ENCODE measurements around the gene F2R.

Gene F2R

DNA sequence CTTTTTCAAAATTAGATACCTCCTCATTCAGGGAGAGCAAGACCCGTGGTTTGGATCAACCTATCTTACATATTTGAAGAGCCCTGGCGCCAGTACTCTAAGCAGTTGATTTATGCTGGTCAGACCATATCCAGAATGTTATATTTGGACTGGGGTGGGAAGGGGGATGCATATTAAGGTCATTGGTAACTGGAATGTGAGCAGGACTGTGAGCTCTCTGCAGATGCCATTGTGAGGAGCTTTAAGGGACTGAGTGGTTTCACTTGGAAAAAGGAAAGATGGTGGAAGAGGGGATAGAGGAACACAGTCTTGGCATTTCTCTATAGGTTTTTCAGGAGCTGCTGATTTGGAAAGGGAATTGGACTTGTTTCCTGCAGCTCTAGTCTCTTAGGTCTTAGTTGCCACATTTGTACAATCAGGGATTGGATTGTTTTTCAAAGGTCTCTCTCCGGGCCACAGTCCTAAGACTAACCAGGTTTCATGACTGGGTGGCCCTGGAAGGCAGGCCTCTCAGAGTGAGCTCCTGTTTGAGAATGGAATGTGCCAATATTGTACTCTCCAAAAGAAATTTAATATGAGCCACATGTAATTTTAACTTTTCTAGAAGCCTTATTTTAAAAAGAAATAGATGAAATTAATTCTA lies 25.8 kb upstream of the F2R start:
- Histone ChIP-seq H3K36me3 (ENCODE audit: control insufficient read depth, insufficient read depth, low read length) (no peaks in the 10 kb centered on the region), H3K9me3 (ENCODE audit: control insufficient read depth, low read length) (no peaks in the 10 kb centered on the region), H3K4me3 (ENCODE audit: insufficient read depth, low read depth, low read length) (no peak overlapping the region), H3K4me1 (ENCODE audit: control insufficient read depth, insufficient read depth, low read length) (no peaks in the 10 kb centered on the region), H3K27me3 (ENCODE audit: control insufficient read depth, insufficient read depth, low read length, poor library complexity, severe bottlenecking) (no peaks in the 10 kb centered on the region), H3K27ac (ENCODE audit: insufficient read depth, low read depth, low read length, poor library complexity, severe bottlenecking) (no peak overlapping the region)
- whole genome bisulfite sequencing, 2 experiments, result 94 to 98% methylated on average over 3 of the region's 3 CpGs

DNA sequence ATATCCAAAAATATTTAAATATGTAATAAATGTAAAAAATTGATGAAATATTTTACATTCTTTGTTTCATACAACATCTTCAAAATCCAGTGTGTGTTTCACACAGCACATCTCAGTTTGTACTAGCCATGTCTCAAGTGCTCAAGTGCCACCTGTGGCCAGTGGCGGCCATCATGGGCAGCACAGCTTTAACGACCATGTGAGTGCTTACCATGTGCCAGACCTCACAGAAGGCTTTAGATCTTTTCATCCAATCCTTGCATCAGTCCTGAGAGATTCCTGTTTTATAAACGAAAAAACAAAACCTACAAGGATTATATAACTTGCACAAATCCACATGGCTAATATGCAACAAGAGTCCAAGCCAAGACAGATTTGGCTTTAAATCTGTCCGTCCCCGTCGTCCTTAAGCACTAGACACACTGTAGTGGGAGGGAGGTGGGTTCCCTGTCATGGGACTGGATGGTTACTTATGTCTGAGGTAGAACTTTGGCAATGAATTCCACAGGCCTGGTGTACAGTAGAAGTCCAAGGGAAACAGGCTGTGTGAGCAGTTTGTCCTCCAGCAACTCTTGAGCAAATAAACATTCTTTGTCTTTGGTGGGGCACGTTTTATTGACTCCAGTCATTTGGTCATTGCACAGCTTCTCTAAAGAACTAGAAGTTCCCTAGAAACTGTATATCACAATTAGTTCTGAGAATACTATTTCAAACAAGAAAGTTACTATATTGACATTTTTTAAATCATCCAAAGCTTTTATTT lies 25.0 kb upstream of the F2R start:
- Histone ChIP-seq H3K4me1 (ENCODE audit: control insufficient read depth, insufficient read depth, low read length) (no peaks in the 10 kb centered on the region), H3K36me3 (ENCODE audit: control insufficient read depth, insufficient read depth, low read length) (no peaks in the 10 kb centered on the region), H3K27me3 (ENCODE audit: control insufficient read depth, insufficient read depth, low read length, poor library complexity, severe bottlenecking) (no peaks in the 10 kb centered on the region), H3K9me3 (ENCODE audit: control insufficient read depth, low read length) (no peaks in the 10 kb centered on the region), H3K4me3 (ENCODE audit: insufficient read depth, low read depth, low read length) (no peak overlapping the region), H3K27ac (ENCODE audit: insufficient read depth, low read depth, low read length, poor library complexity, severe bottlenecking) (no peak overlapping the region)
- 93 to 95% methylated on average over 7 of the region's 7 CpGs for WGBS, 2 experiments

DNA sequence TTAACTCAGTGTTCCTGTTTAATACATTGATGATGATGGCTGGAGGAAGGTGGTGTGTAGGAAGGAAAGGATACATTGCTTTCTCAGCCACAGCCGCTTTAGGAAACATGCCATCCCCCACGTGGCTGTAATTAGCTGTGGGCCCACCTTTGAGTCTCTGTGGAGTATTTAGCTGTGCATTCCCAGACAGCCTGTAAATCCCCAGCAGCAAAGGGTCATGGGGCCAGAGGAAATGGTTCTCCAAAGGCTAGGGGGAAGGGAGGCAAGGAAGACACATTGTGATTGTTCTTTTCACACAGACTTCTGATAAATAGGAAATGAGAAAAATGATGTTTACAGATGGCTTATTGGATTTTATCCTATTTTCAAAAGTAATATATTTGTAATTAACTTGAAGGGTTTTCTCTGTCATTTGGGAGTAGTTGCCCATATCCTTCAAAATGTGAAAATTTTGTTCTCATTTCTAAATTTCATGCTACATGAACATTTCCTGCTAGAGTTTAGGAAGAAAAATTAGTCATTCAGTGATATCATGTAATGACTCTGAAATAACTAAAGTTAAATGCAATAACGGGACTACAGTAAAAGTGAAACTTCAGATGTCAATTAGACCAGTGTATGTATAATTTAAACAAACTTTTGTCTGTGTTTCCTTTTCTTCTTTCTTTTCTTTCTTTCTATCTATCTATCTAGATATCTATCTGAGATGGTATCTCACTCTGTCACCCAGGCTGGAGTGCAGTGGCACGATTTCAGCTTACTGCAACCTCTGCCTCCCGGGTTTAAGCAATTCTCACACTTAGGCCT lies 24.3 kb upstream of the F2R start:
- H3K27me3 ChIP-seq (ENCODE audit: control insufficient read depth, insufficient read depth, low read length, poor library complexity, severe bottlenecking), result no peaks in the 10 kb centered on the region
- H3K36me3 ChIP-seq (ENCODE audit: control insufficient read depth, insufficient read depth, low read length), result no peaks in the 10 kb centered on the region
- WGBS, 2 experiments, result 69 to 77% methylated on average over 5 of the region's 5 CpGs
- H3K4me3 ChIP-seq (ENCODE audit: insufficient read depth, low read depth, low read length), result no peak overlapping the region
- H3K9me3 ChIP-seq (ENCODE audit: control insufficient read depth, low read length), result no peaks in the 10 kb centered on the region
- H3K4me1 ChIP-seq (ENCODE audit: control insufficient read depth, insufficient read depth, low read length), result no peaks in the 10 kb centered on the region
- H3K27ac ChIP-seq (ENCODE audit: insufficient read depth, low read depth, low read length, poor library complexity, severe bottlenecking), result no peak overlapping the region

DNA sequence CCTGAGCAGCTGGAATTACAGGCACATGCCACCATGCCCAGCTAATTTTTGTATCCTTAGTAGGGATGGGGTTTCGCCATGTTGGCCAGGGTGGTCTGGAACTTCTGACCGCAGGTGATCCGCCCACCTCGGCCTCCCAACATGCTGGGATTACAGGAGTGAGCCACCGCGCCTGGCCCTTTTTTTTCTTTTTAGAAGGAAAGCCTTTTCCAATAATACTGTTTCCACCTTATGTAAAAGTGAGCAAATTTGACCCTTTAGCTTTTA lies 23.7 kb upstream of the F2R start:
- Histone ChIP-seq H3K4me3 (ENCODE audit: insufficient read depth, low read depth, low read length) (no peak overlapping the region), H3K4me1 (ENCODE audit: control insufficient read depth, insufficient read depth, low read length) (no peaks in the 10 kb centered on the region), H3K27ac (ENCODE audit: insufficient read depth, low read depth, low read length, poor library complexity, severe bottlenecking) (no peak overlapping the region), H3K27me3 (ENCODE audit: control insufficient read depth, insufficient read depth, low read length, poor library complexity, severe bottlenecking) (no peaks in the 10 kb centered on the region), H3K36me3 (ENCODE audit: control insufficient read depth, insufficient read depth, low read length) (no peaks in the 10 kb centered on the region), H3K9me3 (ENCODE audit: control insufficient read depth, low read length) (no peaks in the 10 kb centered on the region)
- 92 to 96% methylated on average over 6 of the region's 6 CpGs for WGBS, 2 experiments

DNA sequence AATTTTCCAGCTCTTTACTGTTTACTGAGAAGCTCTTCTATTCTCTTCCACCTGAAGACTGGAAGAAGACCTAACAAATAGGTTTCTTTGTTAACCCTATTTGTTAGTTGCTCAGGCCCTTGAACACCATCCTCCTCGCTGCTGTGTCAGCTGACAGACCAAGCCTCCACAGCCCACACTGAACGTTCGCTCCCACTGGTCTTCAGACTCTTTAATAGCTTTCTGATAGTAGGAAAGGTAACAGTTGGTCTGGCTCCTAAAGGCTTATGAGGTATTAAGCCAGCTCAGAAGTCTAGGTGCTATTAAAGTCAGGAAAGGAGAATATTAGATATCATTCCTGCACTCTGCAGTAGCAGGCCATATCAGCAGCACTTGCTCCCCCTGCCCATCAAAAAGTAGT lies 23.3 kb upstream of the F2R start:
- no peaks in the 10 kb centered on the region for H3K4me1 ChIP-seq (ENCODE audit: control insufficient read depth, insufficient read depth, low read length)
- WGBS, 2 experiments, result 92 to 100% methylated on average over 3 of the region's 3 CpGs
- no peak overlapping the region for H3K4me3 ChIP-seq (ENCODE audit: insufficient read depth, low read depth, low read length)
- H3K27ac ChIP-seq (ENCODE audit: insufficient read depth, low read depth, low read length, poor library complexity, severe bottlenecking), result no peak overlapping the region
- H3K36me3 ChIP-seq (ENCODE audit: control insufficient read depth, insufficient read depth, low read length), result no peaks in the 10 kb centered on the region
- no peaks in the 10 kb centered on the region for H3K27me3 ChIP-seq (ENCODE audit: control insufficient read depth, insufficient read depth, low read length, poor library complexity, severe bottlenecking)
- no peaks in the 10 kb centered on the region for H3K9me3 ChIP-seq (ENCODE audit: control insufficient read depth, low read length)

DNA sequence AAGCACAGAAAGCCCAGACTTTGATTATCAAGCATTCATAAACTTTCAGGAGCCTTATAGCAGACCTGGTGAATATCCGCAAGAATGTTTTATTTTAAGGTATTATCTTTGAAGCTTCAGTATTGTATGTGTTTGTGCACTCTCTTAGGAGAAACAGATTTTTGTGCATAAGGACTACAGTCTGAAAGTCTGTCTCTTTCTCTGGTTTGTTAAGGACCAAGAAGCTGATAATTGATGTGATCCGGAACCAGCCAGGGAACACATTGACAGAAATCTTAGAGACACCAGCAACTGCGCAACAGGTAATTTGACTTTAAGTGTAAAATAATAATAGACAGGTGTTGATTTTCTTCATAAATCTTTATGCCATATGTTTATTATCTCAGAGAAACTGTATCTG lies 22.8 kb upstream of the F2R start:
- Histone ChIP-seq H3K36me3 (ENCODE audit: control insufficient read depth, insufficient read depth, low read length) (no peaks in the 10 kb centered on the region), H3K9me3 (ENCODE audit: control insufficient read depth, low read length) (no peaks in the 10 kb centered on the region), H3K27ac (ENCODE audit: insufficient read depth, low read depth, low read length, poor library complexity, severe bottlenecking) (no peak overlapping the region), H3K27me3 (ENCODE audit: control insufficient read depth, insufficient read depth, low read length, poor library complexity, severe bottlenecking) (no peaks in the 10 kb centered on the region), H3K4me3 (ENCODE audit: insufficient read depth, low read depth, low read length) (no peak overlapping the region), H3K4me1 (ENCODE audit: control insufficient read depth, insufficient read depth, low read length) (no peaks in the 10 kb centered on the region)
- WGBS, 2 experiments, result 98 to 100% methylated on average over 3 of the region's 3 CpGs

DNA sequence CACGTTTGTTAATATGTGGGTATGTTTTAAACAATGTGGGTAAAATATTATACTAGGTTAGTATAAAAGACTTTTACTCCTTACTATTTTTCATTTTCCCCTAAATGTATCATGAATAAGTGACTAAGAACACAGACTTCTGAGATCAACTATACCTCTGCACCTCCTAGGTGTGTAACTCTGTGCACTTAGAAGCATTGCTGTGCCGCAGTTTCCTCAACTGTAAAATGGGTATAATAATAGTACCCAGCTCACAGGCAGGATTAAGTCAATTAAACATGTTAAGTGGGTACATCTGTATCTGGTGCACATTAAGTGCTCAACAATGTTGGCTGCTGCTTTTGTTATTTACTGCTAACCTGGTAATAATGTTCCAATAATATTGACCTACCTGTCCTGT lies 21.6 kb upstream of the F2R start:
- H3K27me3 ChIP-seq (ENCODE audit: control insufficient read depth, insufficient read depth, low read length, poor library complexity, severe bottlenecking), result no peaks in the 10 kb centered on the region
- no peak overlapping the region for H3K4me3 ChIP-seq (ENCODE audit: insufficient read depth, low read depth, low read length)
- no peaks in the 10 kb centered on the region for H3K4me1 ChIP-seq (ENCODE audit: control insufficient read depth, insufficient read depth, low read length)
- H3K27ac ChIP-seq (ENCODE audit: insufficient read depth, low read depth, low read length, poor library complexity, severe bottlenecking), result no peak overlapping the region
- no peaks in the 10 kb centered on the region for H3K9me3 ChIP-seq (ENCODE audit: control insufficient read depth, low read length)
- WGBS, 2 experiments, result 96 to 100% methylated on average over 1 of the region's 2 CpGs
- H3K36me3 ChIP-seq (ENCODE audit: control insufficient read depth, insufficient read depth, low read length), result no peaks in the 10 kb centered on the region

DNA sequence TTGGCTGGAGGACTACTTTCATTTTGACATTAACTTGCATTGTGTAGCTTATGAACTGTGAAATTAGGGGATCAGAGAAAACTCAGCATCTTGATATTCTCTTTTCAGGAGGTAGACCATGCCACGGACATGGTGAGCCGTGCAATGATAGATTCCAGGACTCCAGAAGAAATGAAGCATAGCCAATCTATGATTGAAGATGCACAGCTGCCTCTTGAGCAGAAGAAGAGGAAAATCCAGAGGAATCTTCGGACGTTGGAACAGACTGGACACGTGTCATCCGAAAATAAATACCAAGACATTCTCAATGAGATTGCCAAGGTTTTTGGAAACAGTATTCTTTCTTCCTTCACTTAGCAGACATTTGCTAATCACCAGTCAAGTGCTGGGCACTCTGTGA lies 20.6 kb upstream of the F2R start:
- Histone ChIP-seq H3K4me1 (ENCODE audit: control insufficient read depth, insufficient read depth, low read length) (no peaks in the 10 kb centered on the region), H3K27me3 (ENCODE audit: control insufficient read depth, insufficient read depth, low read length, poor library complexity, severe bottlenecking) (no peaks in the 10 kb centered on the region), H3K9me3 (ENCODE audit: control insufficient read depth, low read length) (no peaks in the 10 kb centered on the region), H3K36me3 (ENCODE audit: control insufficient read depth, insufficient read depth, low read length) (no peaks in the 10 kb centered on the region), H3K27ac (ENCODE audit: insufficient read depth, low read depth, low read length, poor library complexity, severe bottlenecking) (no peak overlapping the region), H3K4me3 (ENCODE audit: insufficient read depth, low read depth, low read length) (no peak overlapping the region)
- WGBS, 2 experiments, result 93 to 96% methylated on average over 6 of the region's 6 CpGs

DNA sequence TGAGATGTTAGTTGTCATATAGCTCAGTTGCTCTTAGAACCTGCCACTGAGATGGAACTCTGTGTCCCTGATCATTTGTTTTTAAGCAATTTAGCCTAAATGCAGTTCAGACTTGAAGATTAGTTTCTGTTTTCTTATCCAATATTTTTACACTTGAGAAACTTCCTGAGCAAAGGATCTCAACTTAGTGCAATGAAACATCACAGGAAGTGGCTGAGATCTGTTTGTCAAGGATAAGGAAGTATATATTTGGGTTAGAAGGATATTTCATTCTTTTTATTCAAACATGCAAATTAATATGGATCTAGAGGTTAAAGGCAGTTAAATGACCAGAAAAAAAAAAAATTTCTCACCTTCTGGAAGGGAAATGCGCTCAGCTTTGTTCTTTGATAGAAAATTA lies 19.7 kb upstream of the F2R start:
- 92 to 100% methylated on average over 1 of the region's 1 CpG for whole genome bisulfite sequencing, 2 experiments
- Histone ChIP-seq H3K4me1 (ENCODE audit: control insufficient read depth, insufficient read depth, low read length) (no peaks in the 10 kb centered on the region), H3K27me3 (ENCODE audit: control insufficient read depth, insufficient read depth, low read length, poor library complexity, severe bottlenecking) (no peaks in the 10 kb centered on the region), H3K9me3 (ENCODE audit: control insufficient read depth, low read length) (no peaks in the 10 kb centered on the region), H3K4me3 (ENCODE audit: insufficient read depth, low read depth, low read length) (no peak overlapping the region), H3K36me3 (ENCODE audit: control insufficient read depth, insufficient read depth, low read length) (no peaks in the 10 kb centered on the region), H3K27ac (ENCODE audit: insufficient read depth, low read depth, low read length, poor library complexity, severe bottlenecking) (no peak overlapping the region)

DNA sequence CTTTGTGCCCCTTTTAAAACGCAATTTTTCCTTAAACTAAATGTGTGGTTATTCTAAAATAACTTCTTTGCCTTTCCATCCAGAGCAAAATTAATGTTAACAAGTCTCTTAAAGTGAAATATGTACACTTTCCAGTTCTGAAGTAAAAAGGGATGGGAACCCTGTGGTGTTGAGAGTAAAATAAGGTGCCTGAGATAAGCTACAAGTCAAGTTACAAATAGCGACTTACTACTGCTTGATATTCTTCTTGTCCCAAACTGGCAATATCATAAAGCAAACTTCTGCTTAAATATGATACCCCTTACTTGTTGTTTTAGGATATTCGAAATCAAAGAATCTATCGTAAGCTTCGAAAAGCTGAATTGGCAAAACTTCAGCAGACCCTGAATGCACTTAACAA lies 18.3 kb upstream of the F2R start:
- H3K9me3 ChIP-seq (ENCODE audit: control insufficient read depth, low read length), result no peaks in the 10 kb centered on the region
- 93 to 96% methylated on average over 4 to 5 of the region's 5 CpGs for WGBS, 2 experiments
- no peaks in the 10 kb centered on the region for H3K36me3 ChIP-seq (ENCODE audit: control insufficient read depth, insufficient read depth, low read length)
- H3K27me3 ChIP-seq (ENCODE audit: control insufficient read depth, insufficient read depth, low read length, poor library complexity, severe bottlenecking), result no peaks in the 10 kb centered on the region
- H3K4me1 ChIP-seq (ENCODE audit: control insufficient read depth, insufficient read depth, low read length), result no peaks in the 10 kb centered on the region
- H3K27ac ChIP-seq (ENCODE audit: insufficient read depth, low read depth, low read length, poor library complexity, severe bottlenecking), result no peak overlapping the region
- H3K4me3 ChIP-seq (ENCODE audit: insufficient read depth, low read depth, low read length), result no peak overlapping the region

Measured in ectodermal cell (in vitro differentiated cells).